GM18861 (cell line): ENCODE measurements around the gene MFGE8.

Experiments
- ATAC-seq: cut with Tn5 transposase; IDR thresholded peaks from one replicate; pipeline ENCODE4 v1.9.1; 2021; ENCODE audit not compliant: unreplicated experiment

The MFGE8 gene

GRCh38 chr15:88900309-88900981 is 12.7 kb downstream of the MFGE8 start:
- ATAC-seq, result no peak

- ATAC-seq, result no peak
These were observed 13.9 kb downstream of the MFGE8 start for GRCh38 chr15:88899251-88899650.

GRCh38 chr15:88898736-88899135 is 14.4 kb downstream of the MFGE8 start:
- ATAC-seq, result no peak

GRCh38 chr15:88897456-88898194 is 15.6 kb downstream of the MFGE8 start:
- ATAC-seq, result no peak

- no peak for ATAC-seq
These were observed 16.1 kb downstream of the MFGE8 start for GRCh38 chr15:88897142-88897455.

- no peak for ATAC-seq
These were observed 16.7 kb downstream of the MFGE8 start for GRCh38 chr15:88896333-88897033.

- ATAC-seq, result peak; percentile 65
These were observed 18.1 kb downstream of the MFGE8 start, which contains the start of gene HAPLN3 for GRCh38 chr15:88894819-88895767. TSS of gene HAPLN3 (minus strand) at chr15:88895544. CDS start at chr15:88887298, 8,246 bp downstream.

- peak; percentile 62 for ATAC-seq
These were observed 18.8 kb downstream of the MFGE8 start for GRCh38 chr15:88894348-88894818.

GRCh38 chr15:88891540-88892254 is 21.5 kb downstream of the MFGE8 start:
- no peak for ATAC-seq

GRCh38 chr15:88890495-88890894 is 22.7 kb downstream of the MFGE8 start:
- no peak for ATAC-seq

GRCh38 chr15:88888719-88889118 is 24.5 kb downstream of the MFGE8 start:
- no peak for ATAC-seq

- no peak for ATAC-seq
These were observed 26.1 kb downstream of the MFGE8 start for GRCh38 chr15:88887068-88887580.

- ATAC-seq, result no peak
These were observed 30.4 kb downstream of the MFGE8 start for GRCh38 chr15:88882785-88883184.

- ATAC-seq, result no peak
These were observed 31.4 kb downstream of the MFGE8 start for GRCh38 chr15:88881775-88882174.

GRCh38 chr15:88880944-88881740 is 32.0 kb downstream of the MFGE8 start:
- no peak for ATAC-seq

GRCh38 chr15:88878720-88879184 is 34.4 kb downstream of the MFGE8 start:
- no peak for ATAC-seq

GRCh38 chr15:88877906-88878305 is 35.3 kb downstream of the MFGE8 start:
- ATAC-seq, result no peak

GRCh38 chr15:88877415-88877814 is 35.8 kb downstream of the MFGE8 start:
- no peak for ATAC-seq

GRCh38 chr15:88876573-88876972 is 36.6 kb downstream of the MFGE8 start:
- ATAC-seq, result no peak
